HCT116 (cell line): ENCODE measurements around the gene NPTX1. TPM values are rescaled to one million over a fixed set of nuclear protein-coding genes. Genes with fewer than 3 reads are reported as not detected.

ENCODE experiments used
- ATAC-seq: fragments of 200-7000 bp; cut with Tn5 transposase; 2 replicates; pipeline ENCODE4 v1.9.1; 2020; ENCODE audit warnings: mild to moderate bottlenecking, moderate library complexity
- BruUV-seq: library from RNA; stranded (reverse); fragments of 400-500 nt; replicated peaks from 2 replicates; lab custom pipeline; 2021; lab: Mats Ljungman, UMichigan
- CTCF ChIA-PET: fragments of 300-600 bp; sonication (Branson Sonifier 250); formaldehyde crosslinking; loops from one replicate; lab custom pipeline; 2021; ENCODE audit warnings: antibody characterized with exemption; lab: Charles Lee
- POLR2A ChIA-PET: fragments of 300-600, 350-600 bp; sonication (Branson Sonifier 250); formaldehyde crosslinking; loops from one replicate; lab custom pipeline; 2021; ENCODE audit warnings: antibody characterized with exemption; lab: Charles Lee
- RAD21 ChIA-PET, 2 experiments: fragments of 300-600 bp; sonication (Branson Sonifier 250); formaldehyde crosslinking; loops; one replicate each; lab custom pipeline; 2023; ENCODE audit warnings: low total read pairs in 2 of 2; ENCODE audit not compliant: uncharacterized antibody in 2 of 2, unreplicated experiment in 2 of 2, low non-redundant PET in 1 of 2; lab: Charles Lee
- DNase-seq: peaks from one replicate; pipeline ENCODE4 v3.0.0-alpha.2; 2010; ENCODE audit warnings: low read depth, low spot score
- H2AFZ ChIP-seq: fragments of 200-600 bp; shearing (Covaris generic), sonication (generic); 2 replicates; pipeline ENCODE4 v1.6.1; 2017; ENCODE audit warnings: low read depth, mixed run types, mixed read lengths, antibody characterized with exemption, low read length; ENCODE audit not compliant: poor library complexity, severe bottlenecking
- H3K27ac ChIP-seq: 2 replicates; pipeline ENCODE4 v1.5.1; 2012; ENCODE audit warnings: low read depth, low read length
- H3K27me3 ChIP-seq: fragments of 200-600 bp; sonication (generic); 2 replicates; pipeline ENCODE4 v1.6.1; 2016; ENCODE audit warnings: mixed run types, low read length, mixed read lengths; ENCODE audit not compliant: insufficient read depth
- H3K36me3 ChIP-seq, 2 experiments: fragments of 200-500 bp in 1 of 2; fragments of 200-600 bp in 1 of 2; sonication (Bioruptor generic) in 1 of 2; sonication (generic) in 1 of 2; 2 replicates each; pipeline versions ENCODE4 v1.5.1 to v1.6.1; 2014 to 2016; ENCODE audit warnings: low read length in 2 of 2, inconsistent platforms in 1 of 2, mixed read lengths in 1 of 2, mixed run types in 1 of 2; ENCODE audit not compliant: insufficient read depth in 2 of 2, control insufficient read depth in 1 of 2
- H3K4me1 ChIP-seq, 2 experiments: fragments of 200-600 bp in 1 of 2; sonication (generic) in 1 of 2; 2 replicates each; pipeline versions ENCODE4 v1.5.1 to v1.6.1; 2012 to 2017; ENCODE audit warnings: low read length in 2 of 2, inconsistent platforms in 1 of 2, mild to moderate bottlenecking in 1 of 2, mixed read lengths in 1 of 2, mixed run types in 1 of 2, moderate library complexity in 1 of 2; ENCODE audit not compliant: insufficient read depth in 2 of 2, control insufficient read depth in 1 of 2
- H3K4me2 ChIP-seq: fragments of 200-600 bp; sonication (generic); 2 replicates; pipeline ENCODE4 v1.6.1; 2017; ENCODE audit warnings: mixed run types, low read length, mixed read lengths
- H3K4me3 ChIP-seq, 2 experiments: fragments of 200-600 bp in 1 of 2; sonication (generic) in 1 of 2; replicated peaks in 1 of 2; 2 replicates each; pipeline ENCODE4 v1.5.1; 2011 to 2016; ENCODE audit warnings: low read length in 2 of 2, control low read depth in 1 of 2, low read depth in 1 of 2, mild to moderate bottlenecking in 1 of 2, mixed read lengths in 1 of 2, mixed run types in 1 of 2
- H3K79me2 ChIP-seq: fragments of 200-600 bp; sonication (generic); 2 replicates; pipeline ENCODE4 v1.6.1; 2017; ENCODE audit warnings: mild to moderate bottlenecking, mixed run types, low read length, moderate library complexity, mixed read lengths; ENCODE audit not compliant: insufficient read depth
- H3K9ac ChIP-seq: fragments of 200-600 bp; sonication (generic); 2 replicates; pipeline ENCODE4 v1.6.1; 2016; ENCODE audit warnings: low read length, mixed read lengths
- H3K9me2 ChIP-seq: fragments of 200-600 bp; sonication (generic), shearing (Covaris generic); 2 replicates; pipeline ENCODE4 v1.6.1; 2017; ENCODE audit warnings: mixed run types, mild to moderate bottlenecking, moderate library complexity; ENCODE audit not compliant: insufficient read depth
- H3K9me3 ChIP-seq, 2 experiments: fragments of 200-500 bp in 1 of 2; fragments of 200-600 bp in 1 of 2; sonication (Bioruptor generic) in 1 of 2; sonication (generic) in 1 of 2; 2 replicates each; pipeline ENCODE4 v1.6.1; 2014 to 2017; ENCODE audit warnings: low read length in 2 of 2, mixed read lengths in 2 of 2, inconsistent platforms in 1 of 2, low read depth in 1 of 2, mild to moderate bottlenecking in 1 of 2, mixed run types in 1 of 2, moderate library complexity in 1 of 2; ENCODE audit not compliant: control insufficient read depth in 1 of 2, insufficient read depth in 1 of 2
- H4K20me1 ChIP-seq: fragments of 200-600 bp; sonication (generic), shearing (Covaris generic); 2 replicates; pipeline ENCODE4 v1.6.1; 2017; ENCODE audit warnings: mixed run types, mild to moderate bottlenecking, moderate library complexity; ENCODE audit not compliant: insufficient read depth
- CBX3 ChIP-seq: IDR thresholded peaks from 2 replicates; pipeline ENCODE4 v1.6.1; 2012; ENCODE audit warnings: low read depth
- EGR1 ChIP-seq: IDR thresholded peaks from 2 replicates; pipeline ENCODE4 v1.6.1; 2012; ENCODE audit warnings: low read depth
- ELF1 ChIP-seq: IDR thresholded peaks from 2 replicates; pipeline ENCODE4 v1.6.1; 2012; ENCODE audit warnings: low read depth, borderline replicate concordance
- EZH2 ChIP-seq: fragments of 200-600 bp; sonication (generic); IDR thresholded peaks from 2 replicates; pipeline ENCODE4 v1.6.1; 2017; ENCODE audit warnings: antibody characterized with exemption, mixed run types
- JUND ChIP-seq: IDR thresholded peaks from 2 replicates; pipeline ENCODE4 v1.6.1; 2012
- POLR2AphosphoS5 ChIP-seq: IDR thresholded peaks from 2 replicates; pipeline ENCODE4 v1.6.1; 2011; ENCODE audit warnings: mild to moderate bottlenecking, low read depth, low read length, moderate library complexity
- RAD21 ChIP-seq: IDR thresholded peaks from 2 replicates; pipeline ENCODE4 v1.6.1; 2012; ENCODE audit warnings: low read depth, mild to moderate bottlenecking
- SIN3A ChIP-seq: IDR thresholded peaks from 2 replicates; pipeline ENCODE4 v1.6.1; 2012; ENCODE audit warnings: low read depth
- SRF ChIP-seq: IDR thresholded peaks from 2 replicates; pipeline ENCODE4 v1.6.1; 2012; ENCODE audit warnings: low read depth
- TCF7L2 ChIP-seq: IDR thresholded peaks from 2 replicates; pipeline ENCODE4 v1.7.0; 2011; ENCODE audit warnings: borderline replicate concordance, inconsistent platforms; ENCODE audit not compliant: insufficient read depth, insufficient read length; ENCODE audit errors: extremely low read depth
- YY1 ChIP-seq: IDR thresholded peaks from 2 replicates; pipeline ENCODE4 v1.6.1; 2011; ENCODE audit warnings: low read length, low read depth, moderate library complexity, mild to moderate bottlenecking; ENCODE audit not compliant: insufficient replicate concordance; ENCODE audit errors: extremely low read depth
- intact Hi-C: fragments of 100-400 bp; cut with micrococcal nuclease; formaldehyde crosslinking; loops from 2 replicates; pipeline ENCODE4 v1.10.0; 2022
- total RNA-seq: library from RNA; stranded (reverse); gene quantifications from one replicate; pipeline ENCODE4 v1.2.1, GENCODE V29; 2021; ENCODE audit not compliant: unreplicated experiment
- TF ChIP-seq, protein P1 (sequence below): IDR thresholded peaks from 2 replicates; pipeline ENCODE4 v1.6.1; 2012
- TF ChIP-seq, protein P2 (sequence below): IDR thresholded peaks from 2 replicates; pipeline ENCODE4 v1.6.1; 2012; ENCODE audit warnings: low read depth
- TF ChIP-seq, protein P3 (sequence below): IDR thresholded peaks from 2 replicates; pipeline ENCODE4 v1.6.1; 2011; ENCODE audit warnings: mild to moderate bottlenecking, low read length, moderate library complexity; ENCODE audit not compliant: insufficient replicate concordance; ENCODE audit errors: extremely low read depth

The NPTX1 gene
- total RNA-seq, 1 experiment from 2014 or later = 0.15 TPM

DNA sequence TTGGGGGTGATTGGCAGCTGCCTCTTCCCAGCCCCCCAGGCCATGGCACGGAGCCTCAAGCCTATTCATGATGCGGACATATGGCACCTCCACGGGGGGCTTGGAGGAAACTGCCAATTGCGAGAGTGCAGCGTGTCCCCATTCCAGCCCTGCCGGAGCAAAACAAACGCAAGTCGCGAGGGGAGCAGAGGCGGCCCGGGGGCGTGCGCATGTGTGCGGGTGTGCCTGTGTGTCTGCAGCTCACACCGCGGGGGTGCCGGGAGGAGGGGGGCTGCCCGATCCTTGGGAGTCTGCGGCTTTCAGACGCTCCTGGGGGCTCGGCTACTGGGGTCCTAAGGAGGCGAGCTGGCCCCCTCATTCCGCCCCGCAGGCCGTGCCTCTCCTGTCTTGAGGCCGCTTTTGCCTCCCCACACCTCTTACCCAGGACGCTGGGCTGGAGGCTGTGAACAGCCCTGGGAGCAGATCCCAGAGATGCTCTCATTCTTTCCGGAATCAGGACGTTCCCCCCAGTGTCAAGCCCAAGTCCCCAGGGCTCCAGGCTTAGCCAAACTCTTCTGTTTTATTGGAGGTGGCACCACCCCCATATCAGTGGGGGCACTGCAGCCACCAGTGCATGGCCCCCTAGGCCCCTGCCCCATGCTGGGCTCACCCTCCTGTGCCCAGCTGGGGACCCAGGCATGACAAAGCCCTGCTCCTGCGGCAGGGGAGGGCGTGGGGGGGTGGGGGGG is 32.3 kb downstream of the NPTX1 start:
- Histone ChIP-seq H3K27ac (no peak overlapping the region), H3K36me3 (no peaks in the 10 kb centered on the region), H3K4me3 (no peak overlapping the region), H3K9ac (no peak overlapping the region), H4K20me1 (no peaks in the 10 kb centered on the region), H3K27me3 (peaks cover 3% of the 10 kb centered on the region; the same call in 1 of the 2 replicates), H3K79me2 (no peaks in the 10 kb centered on the region), H3K9me2 (no peaks in the 10 kb centered on the region), H2AFZ (no peak overlapping the region), H3K9me3 (no peaks in the 10 kb centered on the region), H3K4me2 (no peak overlapping the region), H3K4me1 (peaks cover 0 to 13% of the 10 kb centered on the region in 2 experiments; a peak in 1 of 4 replicates)
- ChIA-PET RAD21 (no interaction called here), CTCF (no interaction called here), POLR2A (no interaction called here)
- TF ChIP-seq TCF7L2 = no peak
- no peak for TF ChIP-seq RAD21
- no peak for TF ChIP-seq CBX3
- TF ChIP-seq, protein P1, sequence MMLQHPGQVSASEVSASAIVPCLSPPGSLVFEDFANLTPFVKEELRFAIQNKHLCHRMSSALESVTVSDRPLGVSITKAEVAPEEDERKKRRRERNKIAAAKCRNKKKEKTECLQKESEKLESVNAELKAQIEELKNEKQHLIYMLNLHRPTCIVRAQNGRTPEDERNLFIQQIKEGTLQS = no peak
- TF ChIP-seq EZH2 = no peak
- no peak for TF ChIP-seq SRF
- no peak for TF ChIP-seq POLR2AphosphoS5
- no peak for TF ChIP-seq EGR1
- TF ChIP-seq SIN3A = no peak
- TF ChIP-seq ELF1 = no peak
- no TSS peak for BruUV-seq
- no peak for DNase-seq
- intact Hi-C loops = no loop called here
- no peak for ATAC-seq

DNA sequence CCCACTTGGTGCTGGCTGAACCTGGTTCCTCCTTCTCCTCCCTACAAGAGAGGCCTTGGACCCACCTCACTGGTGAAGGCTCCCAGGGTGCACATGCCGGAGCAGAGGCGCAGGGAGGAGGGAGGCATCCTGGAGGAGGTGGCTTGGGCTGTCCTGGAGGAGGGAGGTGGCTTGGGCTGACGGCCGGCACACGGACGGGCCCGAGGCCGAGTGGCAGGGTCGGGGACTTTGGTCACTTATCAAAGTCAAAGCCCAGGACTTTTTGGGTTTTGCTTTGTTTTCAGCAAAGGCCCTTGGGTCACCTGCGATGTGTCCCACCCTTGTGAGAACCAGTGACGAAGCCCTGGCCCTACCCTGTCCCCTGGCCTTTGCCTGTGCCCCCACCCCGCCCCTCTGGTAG is 32.9 kb downstream of the NPTX1 start:
- H3K79me2 ChIP-seq = no peaks in the 10 kb centered on the region
- no peaks in the 10 kb centered on the region for H3K9me3 ChIP-seq
- DNase-seq (no peak), ATAC-seq (peak; percentile 31; the same call in 1 of the 2 replicates)
- no peaks in the 10 kb centered on the region for H4K20me1 ChIP-seq
- no peaks in the 10 kb centered on the region for H3K9me2 ChIP-seq
- peaks cover 0 to 13% of the 10 kb centered on the region in 2 experiments; a peak in 1 of 4 replicates for H3K4me1 ChIP-seq
- H2AFZ ChIP-seq = no peak overlapping the region
- H3K4me3 ChIP-seq = no peak overlapping the region
- CTCF ChIA-PET = no interaction called here
- H3K4me2 ChIP-seq = no peak overlapping the region
- POLR2A ChIA-PET = no interaction called here
- peaks cover 3% of the 10 kb centered on the region; the same call in 1 of the 2 replicates for H3K27me3 ChIP-seq
- no peaks in the 10 kb centered on the region for H3K36me3 ChIP-seq
- no peak overlapping the region for H3K9ac ChIP-seq
- intact Hi-C loops = no loop called here
- H3K27ac ChIP-seq = no peak overlapping the region
- RAD21 ChIA-PET = no interaction called here
- BruUV-seq = no TSS peak
- no peak for TF ChIP-seq POLR2AphosphoS5
- TF ChIP-seq, protein P2, sequence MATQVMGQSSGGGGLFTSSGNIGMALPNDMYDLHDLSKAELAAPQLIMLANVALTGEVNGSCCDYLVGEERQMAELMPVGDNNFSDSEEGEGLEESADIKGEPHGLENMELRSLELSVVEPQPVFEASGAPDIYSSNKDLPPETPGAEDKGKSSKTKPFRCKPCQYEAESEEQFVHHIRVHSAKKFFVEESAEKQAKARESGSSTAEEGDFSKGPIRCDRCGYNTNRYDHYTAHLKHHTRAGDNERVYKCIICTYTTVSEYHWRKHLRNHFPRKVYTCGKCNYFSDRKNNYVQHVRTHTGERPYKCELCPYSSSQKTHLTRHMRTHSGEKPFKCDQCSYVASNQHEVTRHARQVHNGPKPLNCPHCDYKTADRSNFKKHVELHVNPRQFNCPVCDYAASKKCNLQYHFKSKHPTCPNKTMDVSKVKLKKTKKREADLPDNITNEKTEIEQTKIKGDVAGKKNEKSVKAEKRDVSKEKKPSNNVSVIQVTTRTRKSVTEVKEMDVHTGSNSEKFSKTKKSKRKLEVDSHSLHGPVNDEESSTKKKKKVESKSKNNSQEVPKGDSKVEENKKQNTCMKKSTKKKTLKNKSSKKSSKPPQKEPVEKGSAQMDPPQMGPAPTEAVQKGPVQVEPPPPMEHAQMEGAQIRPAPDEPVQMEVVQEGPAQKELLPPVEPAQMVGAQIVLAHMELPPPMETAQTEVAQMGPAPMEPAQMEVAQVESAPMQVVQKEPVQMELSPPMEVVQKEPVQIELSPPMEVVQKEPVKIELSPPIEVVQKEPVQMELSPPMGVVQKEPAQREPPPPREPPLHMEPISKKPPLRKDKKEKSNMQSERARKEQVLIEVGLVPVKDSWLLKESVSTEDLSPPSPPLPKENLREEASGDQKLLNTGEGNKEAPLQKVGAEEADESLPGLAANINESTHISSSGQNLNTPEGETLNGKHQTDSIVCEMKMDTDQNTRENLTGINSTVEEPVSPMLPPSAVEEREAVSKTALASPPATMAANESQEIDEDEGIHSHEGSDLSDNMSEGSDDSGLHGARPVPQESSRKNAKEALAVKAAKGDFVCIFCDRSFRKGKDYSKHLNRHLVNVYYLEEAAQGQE = no peak
- TF ChIP-seq JUND = no peak
- TF ChIP-seq RAD21 = no peak
- no peak for TF ChIP-seq SIN3A
- no peak for TF ChIP-seq SRF
- TF ChIP-seq, protein P3, sequence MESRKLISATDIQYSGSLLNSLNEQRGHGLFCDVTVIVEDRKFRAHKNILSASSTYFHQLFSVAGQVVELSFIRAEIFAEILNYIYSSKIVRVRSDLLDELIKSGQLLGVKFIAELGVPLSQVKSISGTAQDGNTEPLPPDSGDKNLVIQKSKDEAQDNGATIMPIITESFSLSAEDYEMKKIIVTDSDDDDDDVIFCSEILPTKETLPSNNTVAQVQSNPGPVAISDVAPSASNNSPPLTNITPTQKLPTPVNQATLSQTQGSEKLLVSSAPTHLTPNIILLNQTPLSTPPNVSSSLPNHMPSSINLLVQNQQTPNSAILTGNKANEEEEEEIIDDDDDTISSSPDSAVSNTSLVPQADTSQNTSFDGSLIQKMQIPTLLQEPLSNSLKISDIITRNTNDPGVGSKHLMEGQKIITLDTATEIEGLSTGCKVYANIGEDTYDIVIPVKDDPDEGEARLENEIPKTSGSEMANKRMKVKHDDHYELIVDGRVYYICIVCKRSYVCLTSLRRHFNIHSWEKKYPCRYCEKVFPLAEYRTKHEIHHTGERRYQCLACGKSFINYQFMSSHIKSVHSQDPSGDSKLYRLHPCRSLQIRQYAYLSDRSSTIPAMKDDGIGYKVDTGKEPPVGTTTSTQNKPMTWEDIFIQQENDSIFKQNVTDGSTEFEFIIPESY = no peak
- TF ChIP-seq YY1 = no peak
